ENCODE results near the gene ABR. TPM values are rescaled to one million over a fixed set of nuclear protein-coding genes. Genes with fewer than 3 reads are reported as not detected.
A peak's percentile ranks its signal among the peaks of the same experiment; 100 is the strongest.

The ABR gene
- polyA plus RNA-seq, 1 donor from 2014 or later = 34.5 TPM

DNA sequence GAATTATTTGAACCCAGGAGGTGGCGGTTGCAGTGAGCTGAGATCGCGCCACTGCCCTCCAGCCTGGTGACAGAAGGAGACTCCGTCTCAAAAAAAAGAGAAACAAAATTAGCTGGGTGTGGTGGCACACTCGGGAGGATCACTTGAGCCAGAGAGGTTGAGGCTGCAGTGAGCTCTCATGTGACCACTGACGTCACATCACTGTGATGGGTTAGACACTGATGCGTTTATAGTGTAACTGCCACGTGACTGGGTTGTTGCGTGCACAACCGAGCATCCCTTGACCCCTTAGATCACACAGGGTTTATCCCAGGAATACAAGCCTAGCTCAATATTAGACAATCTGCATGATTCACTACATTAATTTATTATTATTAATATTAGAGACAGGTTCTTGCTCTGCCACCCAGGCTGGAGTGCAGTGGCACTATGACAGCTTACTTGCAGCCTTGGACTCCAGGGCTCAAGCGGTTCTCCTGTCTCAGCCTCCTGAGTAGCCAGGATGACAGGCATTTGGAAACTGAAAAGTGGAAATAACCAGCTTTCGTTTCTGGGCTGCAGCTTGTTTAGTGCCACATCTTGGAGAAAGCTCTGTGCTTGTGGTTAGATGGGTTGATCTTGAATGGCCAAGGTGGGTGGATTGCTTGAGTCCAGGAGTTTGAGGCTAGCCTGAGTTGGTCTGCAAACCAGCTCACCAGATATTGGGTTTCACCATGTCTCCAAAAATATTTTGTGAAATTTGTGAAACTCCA, 26.4 kb upstream of the ABR start:
- no peak overlapping the region for H2AFZ ChIP-seq (ENCODE audit: low read depth, low read length)
- no peak overlapping the region for H3K27ac ChIP-seq (ENCODE audit: low read length)
- no peaks in the 10 kb centered on the region for H3K27me3 ChIP-seq (ENCODE audit: insufficient read depth, low read depth, low read length)
- H3K4me2 ChIP-seq (ENCODE audit: low read length) = no peak overlapping the region
- no peak overlapping the region for H3K9ac ChIP-seq (ENCODE audit: low read length)
- H3K9me2 ChIP-seq (ENCODE audit: insufficient read depth, low read length) = no peaks in the 10 kb centered on the region
- TF ChIP-seq, protein P1, sequence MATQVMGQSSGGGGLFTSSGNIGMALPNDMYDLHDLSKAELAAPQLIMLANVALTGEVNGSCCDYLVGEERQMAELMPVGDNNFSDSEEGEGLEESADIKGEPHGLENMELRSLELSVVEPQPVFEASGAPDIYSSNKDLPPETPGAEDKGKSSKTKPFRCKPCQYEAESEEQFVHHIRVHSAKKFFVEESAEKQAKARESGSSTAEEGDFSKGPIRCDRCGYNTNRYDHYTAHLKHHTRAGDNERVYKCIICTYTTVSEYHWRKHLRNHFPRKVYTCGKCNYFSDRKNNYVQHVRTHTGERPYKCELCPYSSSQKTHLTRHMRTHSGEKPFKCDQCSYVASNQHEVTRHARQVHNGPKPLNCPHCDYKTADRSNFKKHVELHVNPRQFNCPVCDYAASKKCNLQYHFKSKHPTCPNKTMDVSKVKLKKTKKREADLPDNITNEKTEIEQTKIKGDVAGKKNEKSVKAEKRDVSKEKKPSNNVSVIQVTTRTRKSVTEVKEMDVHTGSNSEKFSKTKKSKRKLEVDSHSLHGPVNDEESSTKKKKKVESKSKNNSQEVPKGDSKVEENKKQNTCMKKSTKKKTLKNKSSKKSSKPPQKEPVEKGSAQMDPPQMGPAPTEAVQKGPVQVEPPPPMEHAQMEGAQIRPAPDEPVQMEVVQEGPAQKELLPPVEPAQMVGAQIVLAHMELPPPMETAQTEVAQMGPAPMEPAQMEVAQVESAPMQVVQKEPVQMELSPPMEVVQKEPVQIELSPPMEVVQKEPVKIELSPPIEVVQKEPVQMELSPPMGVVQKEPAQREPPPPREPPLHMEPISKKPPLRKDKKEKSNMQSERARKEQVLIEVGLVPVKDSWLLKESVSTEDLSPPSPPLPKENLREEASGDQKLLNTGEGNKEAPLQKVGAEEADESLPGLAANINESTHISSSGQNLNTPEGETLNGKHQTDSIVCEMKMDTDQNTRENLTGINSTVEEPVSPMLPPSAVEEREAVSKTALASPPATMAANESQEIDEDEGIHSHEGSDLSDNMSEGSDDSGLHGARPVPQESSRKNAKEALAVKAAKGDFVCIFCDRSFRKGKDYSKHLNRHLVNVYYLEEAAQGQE (IDR thresholded peaks at IDR 0.05; ENCODE audit: borderline replicate concordance) = no peak
- TF ChIP-seq EZH2 (IDR thresholded peaks at IDR 0.05; ENCODE audit: borderline replicate concordance, insufficient read depth, low read length, poor library complexity, severe bottlenecking) (no peak), RAD21 (conservative IDR thresholded peaks at IDR 0.05) (no peak), POLR2AphosphoS5 (IDR thresholded peaks at IDR 0.05) (no peak), EP300 (conservative IDR thresholded peaks at IDR 0.05; ENCODE audit: poor library complexity, severe bottlenecking) (no peak), SMC3 (conservative IDR thresholded peaks at IDR 0.05; ENCODE audit: poor library complexity) (no peak), TAF1 (IDR thresholded peaks at IDR 0.05; ENCODE audit: low read depth) (no peak), MXI1 (conservative IDR thresholded peaks at IDR 0.05; ENCODE audit: poor library complexity, severe bottlenecking) (no peak)
- TF ChIP-seq, protein P2, sequence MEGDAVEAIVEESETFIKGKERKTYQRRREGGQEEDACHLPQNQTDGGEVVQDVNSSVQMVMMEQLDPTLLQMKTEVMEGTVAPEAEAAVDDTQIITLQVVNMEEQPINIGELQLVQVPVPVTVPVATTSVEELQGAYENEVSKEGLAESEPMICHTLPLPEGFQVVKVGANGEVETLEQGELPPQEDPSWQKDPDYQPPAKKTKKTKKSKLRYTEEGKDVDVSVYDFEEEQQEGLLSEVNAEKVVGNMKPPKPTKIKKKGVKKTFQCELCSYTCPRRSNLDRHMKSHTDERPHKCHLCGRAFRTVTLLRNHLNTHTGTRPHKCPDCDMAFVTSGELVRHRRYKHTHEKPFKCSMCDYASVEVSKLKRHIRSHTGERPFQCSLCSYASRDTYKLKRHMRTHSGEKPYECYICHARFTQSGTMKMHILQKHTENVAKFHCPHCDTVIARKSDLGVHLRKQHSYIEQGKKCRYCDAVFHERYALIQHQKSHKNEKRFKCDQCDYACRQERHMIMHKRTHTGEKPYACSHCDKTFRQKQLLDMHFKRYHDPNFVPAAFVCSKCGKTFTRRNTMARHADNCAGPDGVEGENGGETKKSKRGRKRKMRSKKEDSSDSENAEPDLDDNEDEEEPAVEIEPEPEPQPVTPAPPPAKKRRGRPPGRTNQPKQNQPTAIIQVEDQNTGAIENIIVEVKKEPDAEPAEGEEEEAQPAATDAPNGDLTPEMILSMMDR (IDR thresholded peaks at IDR 0.05; ENCODE audit: poor library complexity, severe bottlenecking) = no peak
- H3K9me3 ChIP-seq (ENCODE audit: low read length) = no peaks in the 10 kb centered on the region
- H3K36me3 ChIP-seq (ENCODE audit: insufficient read depth, low read length) = no peaks in the 10 kb centered on the region
- H3K4me3 ChIP-seq (ENCODE audit: low read length) = no peak overlapping the region
- no peaks in the 10 kb centered on the region for H3F3A ChIP-seq (ENCODE audit: insufficient read depth, low read length, poor library complexity, severe bottlenecking)
- no peaks in the 10 kb centered on the region for H3K79me2 ChIP-seq (replicated peaks; ENCODE audit: insufficient read depth, low read length)
- H4K20me1 ChIP-seq (ENCODE audit: insufficient read depth) = no peaks in the 10 kb centered on the region

DNA sequence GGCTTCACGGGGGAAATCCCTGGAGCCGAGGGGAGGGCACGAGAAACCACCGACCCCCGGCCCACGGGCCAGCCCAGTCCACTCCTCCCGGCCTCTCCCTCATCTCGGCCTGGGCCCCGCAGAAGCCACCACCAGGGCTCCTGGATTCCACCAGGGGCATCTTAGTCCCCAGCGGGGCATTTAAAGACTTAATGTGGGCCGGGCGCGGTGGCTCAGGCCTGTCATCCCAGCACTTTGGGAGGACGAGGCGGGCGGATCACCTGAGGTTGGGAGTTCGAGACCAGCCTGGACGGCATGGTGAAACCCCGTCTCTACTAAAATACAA, 24.1 kb upstream of the ABR start:
- no peaks in the 10 kb centered on the region for H3K9me3 ChIP-seq (ENCODE audit: low read length)
- H3K4me2 ChIP-seq (ENCODE audit: low read length) = no peak overlapping the region
- H3K27ac ChIP-seq (ENCODE audit: low read length) = no peak overlapping the region
- H2AFZ ChIP-seq (ENCODE audit: low read depth, low read length) = no peak overlapping the region
- H3K27me3 ChIP-seq (ENCODE audit: insufficient read depth, low read depth, low read length) = no peaks in the 10 kb centered on the region
- H4K20me1 ChIP-seq (ENCODE audit: insufficient read depth) = no peaks in the 10 kb centered on the region
- no peak overlapping the region for H3K9ac ChIP-seq (ENCODE audit: low read length)
- H3F3A ChIP-seq (ENCODE audit: insufficient read depth, low read length, poor library complexity, severe bottlenecking) = no peaks in the 10 kb centered on the region
- no peaks in the 10 kb centered on the region for H3K36me3 ChIP-seq (ENCODE audit: insufficient read depth, low read length)
- H3K4me3 ChIP-seq (ENCODE audit: low read length) = peak overlapping the region; percentile 59
- TF ChIP-seq RAD21 (conservative IDR thresholded peaks at IDR 0.05) (no peak), MXI1 (conservative IDR thresholded peaks at IDR 0.05; ENCODE audit: poor library complexity, severe bottlenecking) (no peak), TAF1 (IDR thresholded peaks at IDR 0.05; ENCODE audit: low read depth) (no peak), EZH2 (IDR thresholded peaks at IDR 0.05; ENCODE audit: borderline replicate concordance, insufficient read depth, low read length, poor library complexity, severe bottlenecking) (no peak)
- H3K79me2 ChIP-seq (replicated peaks; ENCODE audit: insufficient read depth, low read length) = no peaks in the 10 kb centered on the region
- H3K9me2 ChIP-seq (ENCODE audit: insufficient read depth, low read length) = no peaks in the 10 kb centered on the region
